GM18508 (cell line): ENCODE results near the gene ZDHHC17.

Experiments
- ATAC-seq: cut with Tn5 transposase; IDR thresholded peaks from one replicate; pipeline ENCODE4 v1.9.1; 2021; ENCODE audit warnings: moderate number of reproducible peaks; ENCODE audit not compliant: insufficient read depth, unreplicated experiment

Gene ZDHHC17

GRCh38 chr12:76874027-76874426, 110.1 kb downstream of the ZDHHC17 start:
- no peak for ATAC-seq

- no peak for ATAC-seq
These were observed 110.7 kb downstream of the ZDHHC17 start for GRCh38 chr12:76874491-76875190.

- no peak for ATAC-seq
These were observed 112.8 kb downstream of the ZDHHC17 start for GRCh38 chr12:76876696-76877229.

- peak; percentile 33 for ATAC-seq
These were observed 114.4 kb downstream of the ZDHHC17 start for GRCh38 chr12:76878099-76878898.

GRCh38 chr12:76878899-76879709, 115.2 kb downstream of the ZDHHC17 start, which contains the start of gene CSRP2:
Gene CSRP2, minus strand, starts transcription at chr12:76879019. Its CDS starts 12,759 bp downstream, at chr12:76866260.
- ATAC-seq: peak; percentile 55

GRCh38 chr12:76879710-76880518, 116.0 kb downstream of the ZDHHC17 start:
- no peak for ATAC-seq

- no peak for ATAC-seq
These were observed 116.7 kb downstream of the ZDHHC17 start for GRCh38 chr12:76880519-76881023.

- no peak for ATAC-seq
These were observed 117.2 kb downstream of the ZDHHC17 start for GRCh38 chr12:76881142-76881541.

GRCh38 chr12:76882367-76882766, 118.5 kb downstream of the ZDHHC17 start:
- ATAC-seq: no peak

- ATAC-seq: no peak
These were observed 119.2 kb downstream of the ZDHHC17 start for GRCh38 chr12:76883151-76883550.

- no peak for ATAC-seq
These were observed 119.9 kb downstream of the ZDHHC17 start for GRCh38 chr12:76883811-76884210.

- no peak for ATAC-seq
These were observed 124.9 kb downstream of the ZDHHC17 start for GRCh38 chr12:76888775-76889174.

GRCh38 chr12:76890151-76891143, 126.5 kb downstream of the ZDHHC17 start:
- ATAC-seq: no peak

GRCh38 chr12:76891609-76892008, 127.7 kb downstream of the ZDHHC17 start:
- ATAC-seq: no peak

- no peak for ATAC-seq
These were observed 131.9 kb downstream of the ZDHHC17 start for GRCh38 chr12:76895796-76896195.

- ATAC-seq: no peak
These were observed 132.4 kb downstream of the ZDHHC17 start for GRCh38 chr12:76896274-76896673.

GRCh38 chr12:76898442-76898841, 134.5 kb downstream of the ZDHHC17 start:
- no peak for ATAC-seq

GRCh38 chr12:76899522-76899921, 135.6 kb downstream of the ZDHHC17 start:
- ATAC-seq: no peak
